ENCODE data around the gene ALDH9A1.

DNA sequence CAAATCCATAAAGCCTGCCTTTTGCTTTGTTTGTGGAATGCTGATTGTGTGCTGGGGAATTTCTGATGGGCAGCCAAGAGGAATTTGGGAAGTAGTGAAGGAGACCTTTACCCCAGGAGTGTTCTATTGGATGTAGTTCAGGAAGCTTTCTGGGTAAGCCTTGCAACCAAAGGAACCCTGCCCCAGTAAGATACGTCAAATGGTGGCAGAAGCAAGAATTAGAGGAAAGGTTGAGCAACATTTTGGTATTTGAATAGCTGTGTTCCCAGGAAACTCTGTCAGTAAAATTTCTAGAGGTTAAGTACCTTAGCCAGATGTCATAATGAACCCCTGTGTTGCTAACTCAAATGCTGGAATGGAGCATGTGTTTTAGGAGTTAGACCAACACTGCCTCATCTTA lies 60.9 kb downstream of the ALDH9A1 start:
- TF ChIP-seq ELF4 (IDR thresholded peaks at IDR 0.05), result no peak
- TF ChIP-seq NFRKB (IDR thresholded peaks at IDR 0.05), result no peak
- no peak for TF ChIP-seq BHLHE40 (IDR thresholded peaks at IDR 0.05; ENCODE audit: borderline replicate concordance)
- TF ChIP-seq L3MBTL2 (conservative IDR thresholded peaks at IDR 0.05), result no peak
- no peak for TF ChIP-seq SP1 (IDR thresholded peaks at IDR 0.05)
- TF ChIP-seq TARDBP (IDR thresholded peaks at IDR 0.05), result no peak
- TF ChIP-seq CTBP1 (IDR thresholded peaks at IDR 0.05; ENCODE audit: borderline replicate concordance), result no peak
- no peak for TF ChIP-seq FOXA1 (IDR thresholded peaks at IDR 0.05)

Data from HEK293T (cell line).